GM19238 (cell line): ENCODE data around the gene FEV.
"Not testable (repeated sequence)": the region's sequence is repeated elsewhere in the genome, so short reads cannot be mapped to it uniquely, and the experiment has no call there.

Experiments used
- DNase-seq: peaks from one replicate; pipeline ENCODE4 v3.0.0; 2011; ENCODE audit warnings: low spot score; ENCODE audit not compliant: insufficient read length

FEV gene

DNA sequence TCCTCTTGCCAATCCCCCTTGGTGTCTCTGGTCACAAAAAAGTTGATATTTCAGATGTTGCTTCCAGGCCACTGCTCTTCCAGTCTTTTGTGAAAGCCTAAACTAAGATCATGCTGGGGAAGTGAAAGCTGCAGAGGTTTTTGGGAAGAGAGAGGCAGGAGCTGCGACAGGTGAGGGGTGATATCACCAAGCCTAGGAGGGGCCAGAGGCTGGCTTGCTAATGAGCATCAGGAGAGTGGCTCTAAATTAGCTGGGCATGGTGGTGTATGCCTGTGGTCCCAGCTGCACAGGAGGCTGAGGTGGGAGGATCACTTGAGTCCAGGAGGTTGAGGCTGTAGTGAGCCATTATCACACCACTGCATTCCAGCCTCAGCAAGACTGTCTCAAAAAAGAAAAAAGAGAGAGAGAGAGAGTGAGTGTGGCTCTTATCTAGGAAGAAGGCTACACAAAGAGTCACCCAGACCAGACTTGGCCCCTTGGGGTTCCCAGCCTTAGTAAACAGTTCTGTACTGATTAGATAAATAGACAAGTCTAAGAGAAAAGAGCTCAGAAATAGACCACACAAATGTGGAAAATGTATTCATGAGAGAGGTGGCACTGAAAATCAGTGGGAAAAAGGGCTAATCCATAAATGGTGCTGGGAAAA is 40.1 kb downstream of the FEV start:
- no peak for DNase-seq

DNA sequence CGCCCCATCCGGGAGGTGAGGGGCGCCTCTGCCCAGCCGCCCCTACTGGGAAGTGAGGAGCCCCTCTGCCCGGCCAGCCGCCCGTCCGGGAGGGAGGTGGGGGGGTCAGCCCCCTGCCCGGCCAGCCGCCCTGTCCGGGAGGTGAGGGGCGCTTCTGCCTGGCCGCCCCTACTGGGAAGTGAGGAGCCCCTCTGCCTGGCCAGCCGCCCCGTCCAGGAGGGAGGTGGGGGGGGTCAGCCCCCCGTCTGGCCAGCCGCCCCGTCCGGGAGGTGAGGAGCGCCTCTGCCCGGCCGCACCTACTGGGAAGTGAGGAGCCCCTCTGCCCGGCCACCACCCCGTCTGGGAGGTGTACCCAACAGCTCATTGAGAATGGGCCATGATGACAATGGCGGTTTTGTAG is 53.2 kb downstream of the FEV start:
- not testable (repeated sequence) for DNase-seq
